GM18526 (cell line): ENCODE results near the gene SLC35A2.

Experiments used
- POLR2A ChIP-seq: IDR thresholded peaks from 3 replicates; pipeline ENCODE4 v1.6.1; 2011; ENCODE audit not compliant: insufficient read length; ENCODE audit errors: extremely low read depth

SLC35A2 gene

DNA sequence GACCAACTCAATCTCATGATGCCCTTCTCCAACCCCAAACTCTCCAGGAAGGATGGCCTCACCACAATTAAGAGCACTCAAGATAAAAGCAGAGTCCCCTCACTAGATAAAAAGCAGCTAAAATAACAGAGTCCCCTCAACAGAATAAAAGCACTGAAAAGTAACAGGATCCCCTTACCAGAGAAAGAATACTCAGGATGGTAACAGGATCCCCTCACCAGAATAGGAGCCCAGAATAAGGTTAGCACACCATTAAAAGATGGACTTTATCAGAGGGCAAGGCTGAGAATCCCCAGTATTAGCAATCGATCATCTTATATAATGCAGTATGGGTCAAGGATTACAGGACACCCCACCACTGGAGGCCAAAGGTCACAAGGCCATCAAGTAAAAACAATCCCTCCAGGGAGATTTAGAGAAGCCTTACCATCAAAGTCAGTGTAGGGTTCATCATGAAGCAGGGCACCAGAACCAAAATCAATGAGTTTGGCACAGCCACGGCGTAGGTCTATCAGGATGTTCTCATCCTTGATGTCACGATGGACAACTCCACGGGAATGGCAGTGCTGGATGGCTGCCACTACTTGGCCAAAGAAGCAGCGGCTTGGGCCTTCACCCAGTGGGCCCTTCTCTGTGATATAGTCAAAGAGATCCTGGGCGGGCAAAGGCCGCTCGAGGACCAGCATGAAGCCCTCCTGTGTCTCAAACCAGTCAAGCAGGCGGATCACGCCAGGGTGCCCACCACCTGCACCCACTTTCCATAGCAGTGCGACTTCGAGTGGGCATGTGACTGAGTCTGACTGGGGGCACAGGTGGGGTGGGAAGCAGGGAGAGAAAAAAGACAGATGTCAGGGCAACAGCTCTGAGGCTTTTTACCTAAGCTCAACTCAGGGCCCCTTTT, 3.4 kb upstream of the SLC35A2 start:
- TF ChIP-seq POLR2A, result no peak

DNA sequence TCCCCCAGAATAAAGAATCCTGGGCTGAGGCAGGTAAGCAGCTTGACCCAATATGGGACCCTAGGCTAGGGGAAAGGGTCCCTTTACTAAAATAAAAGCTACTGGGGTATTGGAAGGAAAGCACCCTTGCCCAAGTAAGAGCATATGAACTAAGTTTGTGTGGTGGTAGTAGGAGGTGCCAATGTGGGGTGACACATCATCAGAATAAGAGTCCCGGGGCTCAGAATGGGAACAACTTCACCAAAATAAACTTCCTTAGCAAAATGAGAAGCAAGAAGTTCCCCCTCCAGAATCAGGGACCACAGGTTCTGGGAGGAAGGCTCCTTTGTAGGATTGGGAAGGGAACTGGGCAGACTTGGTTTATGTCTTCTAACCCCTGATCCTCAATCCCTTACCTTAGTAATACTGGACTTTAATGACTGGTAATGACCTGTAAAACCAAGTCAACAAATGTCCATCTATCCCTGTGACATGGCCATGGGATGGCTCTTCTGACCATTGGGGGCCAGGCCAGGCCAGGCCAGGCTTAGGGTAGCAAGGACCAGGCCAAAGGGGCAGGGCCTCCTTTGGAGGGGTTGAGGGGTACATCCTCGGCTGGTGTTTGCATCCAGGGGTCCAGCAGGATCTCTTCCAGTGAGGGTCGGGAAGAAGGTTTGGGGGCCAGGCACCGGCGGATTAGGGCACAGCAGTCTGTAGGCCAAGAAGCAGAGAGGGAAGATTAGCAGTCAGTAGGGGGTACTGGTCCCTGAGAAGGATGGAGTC, 2.3 kb upstream of the SLC35A2 start:
- TF ChIP-seq POLR2A, result peak; percentile 20

DNA sequence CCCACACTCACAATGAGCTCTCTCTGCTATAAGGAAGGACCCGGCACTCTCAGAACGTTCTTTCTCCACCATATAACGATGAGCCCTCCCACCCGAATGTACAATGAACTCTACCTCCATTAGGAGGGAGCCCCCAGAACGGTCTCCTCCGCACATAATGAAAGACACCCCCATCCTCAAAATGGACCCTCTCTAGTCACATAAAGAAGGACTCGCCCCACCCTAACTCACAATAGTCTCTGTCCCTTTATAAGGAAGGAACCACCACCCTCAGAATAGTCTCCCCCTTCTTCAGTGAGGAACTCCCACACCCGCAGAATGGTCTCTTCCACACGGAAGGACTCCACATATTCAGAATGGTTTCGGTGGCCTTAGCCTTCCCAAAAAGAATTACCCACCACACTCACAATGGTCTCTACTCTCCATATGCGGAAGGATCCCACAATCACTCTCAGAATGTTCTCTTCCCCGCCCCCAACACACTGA, 477 bp downstream of the SLC35A2 start:
- no peak for TF ChIP-seq POLR2A

DNA sequence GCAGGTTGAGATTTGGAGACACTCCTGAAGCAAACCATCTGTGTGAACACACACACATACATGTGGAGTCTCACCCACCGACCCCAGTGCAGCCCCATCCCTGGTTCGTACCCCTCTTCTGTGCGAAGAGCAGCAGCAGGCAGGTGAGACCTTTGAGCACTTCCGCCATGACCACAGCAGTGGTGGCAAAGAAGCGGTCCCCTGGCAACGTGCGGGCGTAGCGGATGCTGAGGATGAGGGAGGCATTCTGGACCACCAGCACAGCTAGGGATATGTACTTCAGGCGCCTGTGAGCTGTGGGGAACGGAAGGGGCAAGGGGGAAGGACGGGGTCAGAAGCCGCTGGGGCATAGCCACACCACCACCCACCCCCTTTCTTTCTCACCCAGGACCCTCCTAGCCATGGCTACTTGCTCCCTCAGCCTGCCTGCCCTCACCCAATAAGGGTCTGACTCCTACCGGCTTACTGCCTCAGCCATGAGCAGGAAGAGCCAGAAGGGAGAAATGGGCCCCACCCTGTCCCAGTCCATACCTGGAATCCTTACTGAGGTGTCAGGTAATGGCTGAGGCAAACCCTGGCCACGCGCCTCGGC, 1.6 kb downstream of the SLC35A2 start:
- TF ChIP-seq POLR2A, result no peak

DNA sequence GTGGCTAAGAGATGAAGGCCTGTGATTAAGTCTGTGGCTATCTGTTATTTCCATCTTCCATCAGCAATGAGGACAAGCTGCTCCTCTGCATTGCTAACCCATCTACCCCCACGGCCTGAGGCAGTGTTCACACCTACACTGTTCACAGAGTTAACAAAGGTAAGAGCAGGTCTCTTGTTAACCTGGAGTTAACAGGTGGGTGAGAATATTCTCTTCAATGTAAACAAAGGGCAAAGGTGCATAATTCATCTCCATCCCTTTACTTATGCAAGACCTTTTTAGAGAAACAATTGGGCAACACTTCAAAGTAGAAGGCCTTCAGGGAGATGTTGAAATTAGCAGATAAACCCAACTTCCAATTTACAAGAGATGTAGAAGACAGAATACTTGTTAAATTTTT, 2.8 kb downstream of the SLC35A2 start:
- no peak for TF ChIP-seq POLR2A

DNA sequence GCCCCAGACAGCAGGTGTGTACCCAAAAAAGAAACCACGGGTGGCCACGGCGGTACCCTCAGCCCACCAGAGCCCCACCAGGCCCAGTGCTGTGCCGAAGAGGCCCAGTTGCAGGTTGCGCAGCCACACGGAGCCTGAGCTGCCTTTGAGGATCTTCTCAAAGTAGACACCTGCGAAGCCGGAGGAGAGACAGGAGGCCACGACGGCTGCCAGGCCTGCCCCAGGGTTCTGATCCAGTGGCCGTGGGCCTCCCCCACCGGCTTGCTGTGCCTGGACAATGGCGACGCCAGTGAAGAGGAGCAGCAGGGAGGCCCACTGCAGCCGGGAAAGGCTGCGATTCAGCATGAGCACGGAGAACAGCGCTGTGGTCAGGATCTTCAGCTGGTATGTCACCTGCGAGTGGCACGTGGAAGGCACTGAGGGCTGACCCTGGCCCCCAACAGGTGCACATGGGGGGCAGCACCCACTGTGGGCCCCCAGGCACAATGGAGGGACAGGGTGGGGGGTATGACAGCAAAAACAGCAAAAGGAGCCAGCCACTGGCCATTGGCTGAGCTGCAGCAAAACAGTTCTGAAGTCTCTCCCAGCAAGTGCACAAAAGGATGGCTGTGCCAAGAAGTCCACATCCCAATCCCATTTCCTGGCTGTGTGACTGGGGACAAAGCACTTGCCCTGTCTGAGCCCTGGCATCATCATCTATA, 6.2 kb downstream of the SLC35A2 start:
- no peak for TF ChIP-seq POLR2A

DNA sequence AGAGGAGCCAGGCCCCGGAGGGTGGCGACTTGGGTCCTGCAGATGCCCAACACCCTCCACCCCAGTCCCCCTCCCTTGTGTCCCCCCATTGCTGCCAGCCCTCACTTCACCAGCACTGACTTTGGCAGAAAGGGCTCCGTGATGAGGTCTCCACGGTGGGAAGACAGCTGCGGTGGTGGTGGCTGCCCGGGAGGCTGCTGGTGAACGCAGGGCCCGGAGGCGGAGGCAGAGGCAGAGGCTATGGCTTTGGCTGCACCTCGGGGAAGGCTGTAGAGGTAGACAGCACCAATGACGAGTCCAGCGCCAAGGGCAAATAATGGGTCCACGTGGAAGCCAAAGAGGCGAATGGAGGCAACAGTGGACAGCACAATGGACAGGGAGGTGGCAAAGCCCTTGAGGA, 6.8 kb downstream of the SLC35A2 start:
- TF ChIP-seq POLR2A, result no peak

DNA sequence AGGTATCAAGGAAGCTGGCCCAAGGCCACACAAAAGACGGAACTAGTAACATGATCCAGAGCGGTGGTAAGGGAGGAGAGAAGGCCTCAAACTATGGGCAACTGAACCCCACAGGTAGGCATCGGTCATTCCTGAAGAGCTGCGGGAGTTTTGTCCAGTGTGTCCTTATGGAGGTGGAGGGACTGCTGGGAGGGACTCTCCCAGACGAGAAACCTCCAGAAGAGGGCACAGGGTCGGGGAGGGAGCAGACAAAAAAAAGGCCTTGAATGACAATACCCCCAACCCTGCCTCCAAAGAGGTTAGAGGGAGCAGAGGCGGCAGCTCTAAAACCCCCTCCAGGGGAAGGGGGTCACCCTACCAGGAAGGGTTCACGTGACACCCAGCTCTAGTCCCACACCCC, 7.3 kb downstream of the SLC35A2 start:
- no peak for TF ChIP-seq POLR2A

DNA sequence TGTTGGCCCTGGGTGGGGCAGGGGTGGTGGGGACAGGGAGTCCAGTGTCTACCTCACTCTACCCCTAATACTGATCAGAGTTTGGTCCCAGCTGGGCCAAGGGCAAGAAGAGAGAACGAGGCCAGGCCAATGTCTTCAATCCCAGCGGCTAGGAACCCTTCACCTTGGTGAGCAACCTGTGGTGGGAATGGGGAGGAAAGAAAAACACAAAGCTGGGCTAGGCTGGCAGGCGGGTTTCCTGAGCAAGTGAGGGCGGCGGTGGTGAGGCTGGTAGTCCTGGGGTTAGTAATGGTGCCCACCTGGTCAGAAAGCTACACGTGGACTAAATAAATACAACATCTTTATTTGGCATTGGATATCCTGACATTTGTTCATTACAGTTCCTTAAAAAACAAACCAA, 8.2 kb downstream of the SLC35A2 start:
- no peak for TF ChIP-seq POLR2A

DNA sequence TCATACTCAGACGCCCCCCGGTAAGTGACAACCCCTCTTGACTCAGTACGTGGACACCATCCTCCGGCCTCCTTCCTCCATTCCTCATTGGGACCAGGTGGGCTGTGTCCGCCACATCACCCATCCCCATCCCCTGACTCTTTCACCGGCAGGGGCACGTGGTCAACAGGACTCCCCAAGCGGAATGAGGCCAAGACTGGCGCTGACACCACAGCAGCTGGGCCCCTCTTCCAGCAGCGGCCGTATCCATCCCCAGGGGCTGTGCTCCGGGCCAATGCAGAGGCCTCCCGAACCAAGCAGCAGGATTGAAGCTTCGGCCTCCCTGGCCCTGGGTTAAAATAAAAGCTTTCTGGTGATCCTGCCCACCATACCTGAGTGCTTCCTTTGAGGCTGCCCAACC, 8.7 kb downstream of the SLC35A2 start:
- no peak for TF ChIP-seq POLR2A

DNA sequence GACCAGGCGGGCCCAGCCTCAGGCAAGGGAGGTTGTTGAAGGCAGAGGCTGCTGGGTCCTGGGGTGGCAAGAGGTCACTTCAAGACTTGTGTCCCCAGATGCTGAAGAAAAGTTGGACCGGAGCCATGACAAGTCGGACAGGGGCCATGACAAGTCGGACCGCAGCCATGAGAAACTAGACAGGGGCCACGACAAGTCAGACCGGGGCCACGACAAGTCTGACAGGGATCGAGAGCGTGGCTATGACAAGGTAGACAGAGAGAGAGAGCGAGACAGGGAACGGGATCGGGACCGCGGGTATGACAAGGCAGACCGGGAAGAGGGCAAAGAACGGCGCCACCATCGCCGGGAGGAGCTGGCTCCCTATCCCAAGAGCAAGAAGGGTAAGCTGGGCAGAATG, 9.3 kb downstream of the SLC35A2 start:
- no peak for TF ChIP-seq POLR2A

DNA sequence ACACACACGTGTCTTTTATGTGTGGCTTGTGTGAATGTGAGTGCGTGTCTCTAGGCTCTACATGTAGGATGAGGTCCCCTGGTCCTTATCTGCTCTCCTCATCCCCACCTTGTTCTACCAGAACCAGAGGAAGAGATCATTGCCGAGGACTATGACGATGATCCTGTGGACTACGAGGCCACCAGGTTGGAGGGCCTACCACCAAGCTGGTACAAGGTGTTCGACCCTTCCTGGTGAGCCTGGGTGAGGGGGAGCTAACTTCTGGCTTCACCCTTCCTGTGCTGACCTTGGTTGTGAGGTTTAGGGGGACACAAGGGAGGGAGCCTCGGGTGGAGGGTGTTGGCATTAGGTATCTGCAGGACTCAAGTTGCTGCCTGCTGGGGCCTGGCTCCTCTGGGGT, 10.4 kb downstream of the SLC35A2 start:
- no peak for TF ChIP-seq POLR2A

DNA sequence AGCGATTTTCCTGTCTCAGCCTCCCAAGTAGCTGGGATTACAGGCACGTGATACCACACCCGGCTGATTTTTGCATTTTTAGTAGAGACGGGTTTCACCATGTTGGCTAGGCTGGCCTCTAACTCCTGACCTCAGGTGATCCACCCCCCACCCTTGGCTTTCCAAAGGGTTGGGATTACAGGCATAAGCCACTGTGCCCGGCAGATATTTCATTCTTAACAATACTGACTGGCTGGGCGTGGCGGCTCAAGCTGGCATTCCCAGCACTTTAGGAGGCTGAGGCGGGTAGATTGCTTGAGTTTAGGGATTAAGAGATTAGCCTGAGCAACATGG, 12.4 kb downstream of the SLC35A2 start:
- no peak for TF ChIP-seq POLR2A

DNA sequence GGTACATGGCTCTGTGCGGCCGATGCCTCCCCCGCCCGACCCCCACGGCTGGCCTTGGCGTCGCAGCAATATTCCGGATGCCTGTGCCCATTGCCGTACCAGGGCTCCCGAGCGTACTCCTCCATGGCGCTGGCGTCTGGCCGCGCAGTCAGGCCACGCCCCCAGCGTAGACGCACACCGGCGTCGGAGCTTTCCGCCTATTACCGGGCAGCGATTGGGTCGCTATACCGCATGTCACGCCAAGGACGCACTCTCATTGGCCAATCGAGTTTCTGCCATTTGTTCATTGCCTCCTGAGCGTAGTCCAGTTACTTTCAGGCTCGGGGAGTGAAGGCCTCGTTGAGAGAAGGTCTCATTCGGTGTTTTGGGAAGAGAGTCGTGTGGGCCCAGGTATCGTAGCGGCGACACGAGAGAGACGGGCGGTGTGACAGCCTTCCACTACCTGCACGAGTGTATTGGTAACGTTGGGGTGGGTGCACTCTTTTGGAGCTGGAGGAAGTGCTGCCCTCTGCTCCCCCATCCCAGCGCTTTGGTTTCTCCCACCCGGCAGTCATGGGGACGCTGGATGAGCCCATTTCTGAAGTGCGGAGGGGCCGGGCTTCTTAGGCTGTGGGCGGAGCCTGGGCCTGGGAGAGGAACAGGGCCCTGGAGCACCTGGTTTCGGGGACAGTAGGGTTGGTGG, 13.7 kb downstream of the SLC35A2 start, which contains the start of the genes PQBP1 and TIMM17B:
Gene PQBP1 (plus strand): TSS at position 306 of the 682 bp plus-strand sequence. CDS start 580 bp downstream, outside the sequence.
Gene TIMM17B (minus strand): TSS at position 144 of the 682 bp plus-strand sequence. CDS start 19 bp downstream, at position 125.
- TF ChIP-seq POLR2A, result peak; percentile 75
